ENCODE measurements around the gene ZNF277.

DNA sequence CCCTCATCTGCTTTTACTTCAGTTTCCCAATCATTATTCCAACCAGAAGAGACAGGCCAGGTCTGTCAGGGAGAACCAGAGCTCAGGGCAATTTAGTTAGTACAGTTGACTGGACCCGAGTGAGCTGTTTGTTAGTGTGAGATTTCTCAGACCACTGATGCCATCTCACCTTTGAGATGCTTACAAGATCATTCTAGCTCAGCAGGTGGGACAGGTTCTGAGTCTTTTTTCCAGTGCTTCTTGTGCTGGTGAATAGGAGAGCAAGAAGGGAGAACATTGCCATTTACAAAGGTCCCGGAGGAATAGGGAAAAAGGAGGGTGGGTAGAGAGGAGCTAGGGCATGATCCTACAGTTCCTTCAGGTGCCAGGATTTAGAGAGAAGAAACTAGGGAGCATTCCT, 131.4 kb downstream of the ZNF277 start:
- TF ChIP-seq, protein P1, sequence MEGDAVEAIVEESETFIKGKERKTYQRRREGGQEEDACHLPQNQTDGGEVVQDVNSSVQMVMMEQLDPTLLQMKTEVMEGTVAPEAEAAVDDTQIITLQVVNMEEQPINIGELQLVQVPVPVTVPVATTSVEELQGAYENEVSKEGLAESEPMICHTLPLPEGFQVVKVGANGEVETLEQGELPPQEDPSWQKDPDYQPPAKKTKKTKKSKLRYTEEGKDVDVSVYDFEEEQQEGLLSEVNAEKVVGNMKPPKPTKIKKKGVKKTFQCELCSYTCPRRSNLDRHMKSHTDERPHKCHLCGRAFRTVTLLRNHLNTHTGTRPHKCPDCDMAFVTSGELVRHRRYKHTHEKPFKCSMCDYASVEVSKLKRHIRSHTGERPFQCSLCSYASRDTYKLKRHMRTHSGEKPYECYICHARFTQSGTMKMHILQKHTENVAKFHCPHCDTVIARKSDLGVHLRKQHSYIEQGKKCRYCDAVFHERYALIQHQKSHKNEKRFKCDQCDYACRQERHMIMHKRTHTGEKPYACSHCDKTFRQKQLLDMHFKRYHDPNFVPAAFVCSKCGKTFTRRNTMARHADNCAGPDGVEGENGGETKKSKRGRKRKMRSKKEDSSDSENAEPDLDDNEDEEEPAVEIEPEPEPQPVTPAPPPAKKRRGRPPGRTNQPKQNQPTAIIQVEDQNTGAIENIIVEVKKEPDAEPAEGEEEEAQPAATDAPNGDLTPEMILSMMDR (IDR thresholded peaks at IDR 0.05) = no peak
- TF ChIP-seq POLR2AphosphoS5 (IDR thresholded peaks at IDR 0.05) = no peak
- TF ChIP-seq POLR2A (IDR thresholded peaks at IDR 0.05) = no peak
